HG02571 (cell line): ENCODE measurements around the gene TLCD1.

Experiments
- ATAC-seq: cut with Tn5 transposase; IDR thresholded peaks from one replicate; pipeline ENCODE4 v1.9.1; 2021; ENCODE audit warnings: mild to moderate bottlenecking, moderate library complexity; ENCODE audit not compliant: unreplicated experiment

The TLCD1 gene

DNA sequence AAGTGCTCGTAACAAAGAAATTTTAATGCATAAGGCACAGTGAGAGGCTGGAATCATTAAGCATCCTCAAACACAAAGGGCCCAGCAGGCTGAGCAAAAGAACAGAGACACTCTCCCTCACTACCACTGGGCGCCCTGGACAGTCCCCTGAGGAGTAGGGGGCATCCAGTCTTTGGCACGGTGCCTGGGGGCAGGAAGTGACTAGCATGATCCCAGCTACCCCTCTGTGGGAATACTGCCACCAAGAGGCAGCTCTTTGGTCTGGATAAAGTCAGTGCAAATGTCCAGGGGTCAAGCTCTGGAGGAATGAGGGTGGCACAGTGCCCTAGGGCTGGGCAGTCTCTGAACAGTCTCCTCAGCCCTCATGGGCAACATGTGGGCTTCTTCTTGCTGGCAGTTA, 11.8 kb downstream of the TLCD1 start:
- ATAC-seq, result no peak

DNA sequence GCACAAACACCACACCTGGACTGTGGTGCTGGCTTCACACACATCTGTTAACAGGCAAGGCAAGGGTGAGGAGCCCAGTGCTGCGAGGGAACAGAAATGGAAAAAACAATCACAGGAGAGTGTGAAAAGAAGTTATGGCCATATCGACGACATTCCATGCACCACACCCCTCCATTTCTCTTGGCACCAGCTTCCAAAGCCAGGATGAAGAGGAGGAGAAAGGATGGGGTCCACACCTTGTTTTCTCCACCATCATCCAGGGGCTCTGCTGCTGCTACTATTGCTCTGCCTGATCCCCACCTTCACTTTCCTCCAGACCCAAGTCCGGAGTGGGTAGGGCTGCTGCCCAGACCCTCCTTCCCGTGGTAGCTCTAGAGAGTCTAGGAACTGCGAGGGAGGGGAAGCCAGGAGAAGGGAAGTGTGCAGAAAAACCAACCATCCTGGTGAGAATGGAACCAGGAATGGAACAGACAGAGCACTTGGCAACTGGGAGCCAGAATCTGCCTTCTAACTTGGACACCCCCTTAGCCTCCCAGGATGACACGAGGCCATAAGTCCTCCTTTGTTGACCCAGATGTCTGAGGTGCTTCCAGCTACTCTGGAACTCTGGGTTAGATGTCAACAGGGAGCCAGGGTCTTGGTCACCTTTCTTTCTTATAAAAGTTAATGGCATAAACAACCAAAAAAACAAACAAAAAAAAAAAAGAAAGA, 13.2 kb downstream of the TLCD1 start:
- ATAC-seq, result no peak

DNA sequence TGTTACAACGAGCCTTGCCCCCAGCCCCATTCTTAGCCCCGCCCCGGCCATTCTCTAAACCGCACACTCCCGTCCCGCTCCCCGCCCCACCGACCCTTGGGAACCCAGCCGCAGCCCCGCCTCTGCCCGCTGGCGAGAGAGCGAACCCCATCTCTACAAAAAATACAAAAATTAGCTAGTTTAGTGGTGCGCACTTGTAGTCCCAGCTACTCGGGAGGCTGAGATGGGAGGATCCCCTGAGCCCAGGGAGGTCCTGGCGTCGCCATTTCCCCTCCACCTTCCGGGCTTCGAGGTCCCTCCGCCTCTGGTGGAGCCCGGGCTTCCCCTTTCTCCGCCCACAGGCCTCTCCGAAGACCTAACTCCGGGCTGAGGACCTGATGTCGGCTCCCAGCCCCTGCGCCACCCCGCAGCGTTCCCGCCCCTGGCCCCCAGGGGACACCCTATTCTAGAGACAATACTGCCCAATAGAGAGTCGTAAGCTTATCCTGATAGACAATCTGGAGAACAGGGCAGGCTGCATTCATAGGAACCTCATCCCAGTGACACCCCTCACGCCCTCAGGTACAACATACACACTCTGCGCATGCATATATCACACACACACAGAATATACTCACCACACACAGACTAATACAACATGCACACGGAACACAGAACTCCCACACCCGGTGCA, 13.9 kb downstream of the TLCD1 start:
- ATAC-seq, result peak; percentile 38

DNA sequence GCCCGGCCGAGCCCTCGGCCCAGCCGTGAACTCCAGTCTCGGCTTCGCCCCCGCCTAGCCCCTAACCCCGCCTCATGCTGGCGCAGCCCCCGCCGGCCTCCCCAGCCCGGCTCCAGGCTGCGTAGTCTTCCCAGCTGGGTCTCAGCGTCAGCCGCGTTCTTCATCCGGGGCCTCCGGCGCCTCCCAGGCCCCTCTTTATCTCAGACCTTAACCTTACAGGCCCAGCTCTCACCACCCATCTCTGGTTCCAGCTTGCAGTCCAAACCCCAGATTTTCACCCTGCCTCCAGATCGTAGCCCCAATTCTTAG, 14.4 kb downstream of the TLCD1 start, which contains the start of gene PROCA1:
TSS of gene PROCA1 (minus strand) at position 166 of the 309 bp plus-strand sequence. CDS start 228 bp downstream, outside the sequence.
- ATAC-seq, result peak; percentile 20

DNA sequence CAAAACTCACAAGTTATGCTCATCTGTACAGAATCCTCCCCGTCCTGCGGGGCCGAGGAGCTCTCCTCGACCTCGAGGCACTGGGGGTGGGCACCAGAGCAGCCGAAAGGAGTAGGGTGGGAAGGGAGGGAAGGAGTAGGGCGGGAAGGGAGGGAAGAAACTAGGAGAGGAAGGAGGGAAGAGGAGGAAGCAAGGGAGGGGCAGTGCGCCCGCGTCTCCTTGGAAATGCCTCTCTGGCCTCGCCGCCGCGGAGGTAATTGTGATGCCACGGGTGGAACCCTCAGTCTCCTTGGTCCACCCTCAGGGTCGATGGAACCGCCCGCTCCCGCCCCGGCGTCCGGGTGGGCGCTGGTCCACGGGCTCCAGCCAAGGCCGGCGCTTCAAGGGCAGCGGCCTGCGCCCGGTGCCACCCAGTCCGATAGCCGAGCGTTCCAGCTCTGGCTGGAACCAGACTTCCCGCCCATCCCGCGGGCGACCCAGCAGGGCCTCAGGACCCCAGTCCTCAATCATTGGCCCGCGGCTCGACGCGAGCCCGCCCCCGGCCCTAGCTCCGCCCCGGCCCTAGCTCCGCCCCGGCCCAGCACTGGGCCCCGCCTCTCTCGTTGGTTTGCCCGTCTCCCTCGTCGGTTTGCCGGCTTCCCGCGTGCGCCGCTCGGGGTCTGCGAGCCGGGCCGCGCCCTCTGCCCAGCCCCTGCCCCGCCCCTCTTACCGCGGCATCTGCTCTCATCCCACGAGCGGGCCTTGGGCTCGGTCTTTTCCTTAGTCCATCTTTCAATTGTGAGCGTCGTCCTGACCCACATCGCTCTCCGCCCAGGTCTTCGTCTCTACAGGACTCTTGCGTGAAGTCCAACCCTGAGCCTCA, 14.9 kb downstream of the TLCD1 start:
- peak; percentile 71 for ATAC-seq

DNA sequence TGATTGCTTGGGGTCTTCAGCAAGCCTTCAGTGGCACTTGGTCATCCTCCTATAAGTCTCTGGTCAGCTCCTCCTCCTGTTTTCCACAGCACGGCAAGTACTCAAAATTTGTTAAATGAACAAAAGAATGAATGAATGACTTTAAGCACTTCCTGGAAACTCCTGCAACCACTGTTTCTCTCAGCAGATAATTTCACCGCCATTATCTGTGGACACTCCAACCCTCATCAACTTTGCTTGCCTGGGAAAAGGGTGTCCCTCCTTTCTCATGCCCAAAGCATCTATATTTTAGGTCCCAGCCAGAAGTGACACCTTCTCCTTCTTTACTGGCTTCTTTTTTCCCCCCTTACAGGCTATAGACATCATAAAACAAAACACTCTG, 18.7 kb downstream of the TLCD1 start:
- ATAC-seq, result no peak

DNA sequence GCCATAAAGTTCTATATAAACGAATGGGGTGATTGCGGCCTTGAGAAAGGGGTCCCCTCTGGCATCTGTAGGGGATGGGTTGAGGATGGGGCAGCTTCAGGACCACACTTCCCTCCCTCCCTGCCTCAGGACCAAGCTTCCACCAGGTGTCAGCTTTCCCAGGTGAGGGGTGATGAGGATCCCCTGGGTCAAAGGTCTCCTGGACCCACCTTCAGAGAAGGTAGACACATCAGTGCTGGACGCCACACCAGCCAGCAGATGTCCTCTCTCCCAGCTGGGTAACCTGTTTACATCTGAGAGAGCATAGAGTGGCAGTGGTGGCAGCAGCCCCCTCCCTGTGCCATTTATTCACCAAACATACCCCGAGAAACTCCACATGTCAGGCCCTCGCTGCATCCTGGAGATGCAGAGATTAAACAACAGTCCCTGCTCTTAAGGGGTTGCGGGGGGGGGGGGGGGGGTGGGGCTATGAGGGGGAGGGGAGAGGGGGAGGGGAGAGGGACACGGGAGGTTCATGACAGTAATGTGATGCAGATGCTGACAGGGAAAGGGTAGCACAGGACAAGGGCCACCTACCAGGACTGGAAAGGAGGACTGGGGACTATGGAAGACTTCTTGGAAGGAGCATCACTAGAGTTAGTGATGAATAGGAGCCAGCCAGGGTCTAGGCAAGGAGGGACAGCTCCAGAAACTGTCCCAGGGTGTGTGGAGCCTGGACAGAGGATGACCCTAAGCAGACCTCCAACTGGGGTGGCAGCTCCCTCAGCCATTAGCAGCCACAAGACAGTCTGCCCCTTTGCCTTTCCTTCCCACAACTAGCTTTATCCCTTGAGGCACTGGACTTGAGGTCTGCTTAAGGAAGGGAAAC, 19.3 kb downstream of the TLCD1 start:
- no peak for ATAC-seq

DNA sequence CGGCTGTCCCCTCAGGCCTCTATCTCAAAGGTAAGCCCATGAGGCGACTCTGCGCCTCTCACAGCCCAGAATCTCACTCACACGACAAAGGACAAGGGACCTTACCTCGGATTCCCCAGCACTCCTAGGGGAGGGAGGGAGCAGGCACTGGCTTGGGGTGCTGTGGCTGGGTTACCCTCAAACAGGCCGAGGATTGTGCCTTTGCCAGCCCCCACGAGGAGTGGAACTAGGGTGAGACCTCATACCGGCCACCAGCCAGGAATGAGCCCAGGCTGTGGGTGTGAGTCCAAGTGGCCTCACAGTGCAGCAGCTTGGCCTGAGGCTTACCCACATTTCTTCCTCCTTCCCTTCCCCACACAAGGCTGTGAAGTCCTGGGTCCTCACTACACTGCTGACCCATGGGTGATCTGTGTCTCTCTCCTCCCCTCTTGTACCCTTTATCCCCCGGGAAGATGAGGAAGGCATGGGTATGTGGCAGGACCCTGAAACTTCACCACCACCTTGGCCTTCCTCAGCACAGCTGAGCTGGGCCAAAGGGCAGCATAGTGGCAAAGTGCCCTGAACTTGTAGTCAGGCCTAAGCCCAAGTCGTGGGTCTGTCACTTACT, 20.2 kb downstream of the TLCD1 start:
- ATAC-seq, result no peak

DNA sequence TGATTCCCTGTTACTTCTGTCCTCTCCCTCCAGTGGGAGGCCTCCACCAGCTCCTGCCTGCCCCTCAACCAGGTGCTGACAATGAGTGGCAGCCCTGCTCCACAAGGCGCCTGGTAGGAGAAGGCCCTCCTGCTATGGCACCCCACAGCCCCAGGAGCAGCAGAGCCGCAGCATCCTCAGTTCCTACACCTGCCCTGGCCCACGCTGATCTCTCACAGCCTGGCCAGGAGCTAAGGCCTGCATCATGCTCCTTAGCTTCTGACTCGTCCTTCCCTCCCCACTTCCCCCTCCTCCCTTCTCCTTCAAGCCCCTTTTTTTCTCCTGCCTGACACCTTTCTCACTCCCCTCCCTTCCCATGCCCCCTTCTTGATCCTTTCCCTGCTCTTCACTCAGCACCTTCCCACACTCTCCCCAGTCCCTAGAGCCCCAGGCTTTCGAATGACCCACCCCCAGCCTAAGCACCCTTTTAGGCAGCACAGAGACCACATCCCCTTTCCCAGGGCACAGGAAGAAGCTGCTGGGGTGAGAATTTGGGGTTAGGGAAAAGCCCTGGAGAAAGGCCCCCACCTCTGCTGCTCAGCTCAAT, 20.9 kb downstream of the TLCD1 start:
- ATAC-seq, result no peak

DNA sequence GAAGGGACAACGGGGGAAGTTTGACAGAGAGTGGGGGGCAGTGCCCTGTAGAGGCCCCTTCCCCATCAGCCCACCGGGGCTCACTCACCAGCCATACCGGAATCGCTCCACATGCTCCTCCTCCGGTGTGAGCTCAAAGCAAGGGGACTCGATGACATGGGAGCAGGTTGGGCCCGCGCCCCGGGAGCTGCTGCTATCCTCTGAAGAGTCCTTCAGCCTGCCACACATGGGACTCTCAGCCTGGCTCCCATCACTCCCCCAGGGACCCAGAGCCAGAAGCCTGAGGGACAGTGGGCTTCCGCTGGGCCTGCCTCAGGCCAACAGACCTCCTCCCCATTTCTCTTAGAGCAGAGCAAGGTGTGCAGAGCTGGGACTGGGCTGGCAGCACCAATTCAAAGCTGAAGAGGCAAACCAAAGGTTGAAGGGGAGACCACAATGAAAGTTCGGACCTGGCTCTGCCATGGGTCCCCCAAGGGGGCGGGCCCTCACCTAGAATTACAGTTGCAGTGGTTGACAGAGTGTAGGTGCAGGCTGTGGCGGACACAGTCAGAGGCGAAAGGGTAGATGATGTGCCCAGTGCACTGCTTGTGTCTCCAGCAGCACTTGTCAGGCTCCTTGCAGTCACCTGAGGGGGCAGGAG, 21.7 kb downstream of the TLCD1 start:
- ATAC-seq, result no peak

DNA sequence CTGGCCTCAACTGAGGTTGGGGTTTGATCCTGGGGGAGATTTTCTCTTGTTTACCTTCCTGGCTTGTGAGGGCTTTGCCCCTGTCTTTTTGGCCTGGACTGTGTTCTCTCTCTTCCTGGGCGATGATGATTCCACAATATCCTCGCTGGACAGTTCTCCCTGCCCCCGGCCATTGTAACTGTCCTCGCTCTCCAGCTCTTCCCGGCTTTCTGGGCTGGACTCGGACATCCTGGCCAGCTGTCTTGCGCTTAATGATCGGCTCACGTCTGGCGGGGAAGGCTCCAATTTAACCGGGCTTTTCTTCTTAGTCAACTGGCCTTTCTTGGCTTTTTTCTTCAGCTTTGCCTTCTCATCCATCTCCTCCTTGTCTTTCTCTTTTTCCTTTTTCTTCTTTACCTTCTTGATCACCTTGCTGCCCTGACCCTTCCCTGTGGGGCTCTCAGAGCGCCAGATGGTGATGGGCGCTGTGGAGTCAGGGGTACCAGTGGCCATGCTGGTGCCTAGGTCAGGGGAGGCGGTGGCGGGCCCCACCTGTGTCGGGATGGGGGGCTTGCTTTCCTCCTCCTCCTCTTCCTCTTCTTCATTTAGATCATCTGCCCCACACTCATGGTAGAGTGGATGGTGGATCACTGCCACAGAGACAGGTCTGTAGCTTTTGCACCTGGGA, 22.3 kb downstream of the TLCD1 start:
- ATAC-seq, result no peak

DNA sequence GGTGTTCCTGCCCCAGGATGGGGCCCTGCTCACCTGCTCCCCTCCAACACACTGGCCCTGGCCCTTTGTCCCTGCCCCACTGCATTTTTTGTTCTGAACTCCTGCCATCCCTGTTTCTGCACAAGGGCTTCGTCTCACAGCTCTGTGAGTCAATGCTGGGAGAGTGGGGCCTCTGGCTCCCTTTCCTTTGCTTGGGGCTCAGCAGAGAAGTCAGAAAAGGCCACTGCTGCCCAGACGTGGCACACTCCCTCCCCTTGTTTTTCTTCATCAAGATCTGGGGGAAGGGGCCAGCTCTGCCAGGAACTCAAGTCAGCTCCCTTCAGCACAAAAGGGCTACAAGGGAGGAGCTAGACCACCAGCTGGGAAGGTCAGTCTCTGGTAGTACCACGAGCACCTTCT, 23.3 kb downstream of the TLCD1 start:
- ATAC-seq, result no peak

DNA sequence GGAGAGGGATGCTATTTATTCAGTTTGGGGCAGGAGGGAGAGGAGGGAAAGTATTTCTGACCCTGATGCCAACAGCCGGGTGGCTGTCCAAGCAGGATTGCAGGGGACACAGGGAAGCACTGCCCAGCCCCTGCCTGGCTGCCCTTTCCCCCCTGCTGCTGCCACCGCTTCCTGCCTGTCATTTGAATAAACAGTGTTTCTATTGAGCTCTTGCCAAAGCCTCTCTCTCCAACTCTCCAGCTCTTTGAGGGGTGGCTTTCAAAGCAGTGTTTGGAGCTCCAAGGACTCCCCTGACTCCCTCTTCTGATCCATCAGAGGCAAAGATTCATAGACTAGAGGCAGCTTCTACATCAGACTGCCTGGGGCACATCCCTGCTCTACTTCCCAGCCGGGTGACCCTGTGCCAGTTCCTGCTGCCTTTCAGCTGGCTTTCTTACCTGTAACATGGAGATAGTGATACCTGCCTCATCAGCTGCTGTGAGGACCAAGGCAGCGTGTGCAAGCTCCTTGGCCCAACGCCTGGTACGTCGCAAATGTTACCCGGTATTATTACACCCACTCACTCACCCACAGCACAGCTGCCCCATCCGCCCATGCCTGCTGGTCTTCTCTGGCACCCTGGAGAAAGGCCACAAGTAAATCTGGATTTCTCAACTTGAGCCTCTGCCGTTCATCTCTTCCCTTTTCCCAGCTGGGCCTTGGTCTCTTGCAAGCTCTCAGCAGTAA, 23.8 kb downstream of the TLCD1 start:
- ATAC-seq, result no peak

DNA sequence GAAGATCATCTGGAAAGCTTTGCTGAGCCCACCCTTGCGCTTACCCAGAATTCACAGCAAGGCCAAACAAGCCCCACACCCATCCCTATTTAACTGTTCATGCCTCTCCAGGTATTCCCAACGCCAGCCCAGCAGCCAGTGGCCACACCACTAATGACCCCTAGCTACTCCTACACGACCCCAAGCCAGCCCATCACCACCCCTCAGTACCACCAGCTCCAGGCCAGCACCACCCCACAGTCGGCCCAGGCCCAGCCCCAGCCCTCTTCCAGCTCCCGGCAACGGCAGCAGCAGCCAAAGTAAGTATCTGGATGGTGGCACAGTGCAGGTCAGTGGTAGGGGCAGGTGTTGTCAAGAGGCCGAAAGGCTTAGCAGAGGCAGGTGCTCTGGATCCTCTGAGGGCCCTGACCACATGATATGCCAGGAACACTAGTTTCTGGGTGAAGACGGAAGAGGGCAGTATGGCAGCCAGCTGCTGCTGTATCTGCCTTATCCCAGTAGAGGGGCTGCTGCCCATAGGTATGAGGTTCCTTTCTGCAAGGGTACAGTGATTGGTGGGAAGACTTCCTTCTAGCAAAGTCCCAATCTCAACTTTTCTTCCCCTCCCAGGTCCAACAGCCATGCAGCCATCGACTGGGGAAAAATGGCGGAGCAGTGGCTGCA, 25.1 kb downstream of the TLCD1 start:
- ATAC-seq, result no peak

DNA sequence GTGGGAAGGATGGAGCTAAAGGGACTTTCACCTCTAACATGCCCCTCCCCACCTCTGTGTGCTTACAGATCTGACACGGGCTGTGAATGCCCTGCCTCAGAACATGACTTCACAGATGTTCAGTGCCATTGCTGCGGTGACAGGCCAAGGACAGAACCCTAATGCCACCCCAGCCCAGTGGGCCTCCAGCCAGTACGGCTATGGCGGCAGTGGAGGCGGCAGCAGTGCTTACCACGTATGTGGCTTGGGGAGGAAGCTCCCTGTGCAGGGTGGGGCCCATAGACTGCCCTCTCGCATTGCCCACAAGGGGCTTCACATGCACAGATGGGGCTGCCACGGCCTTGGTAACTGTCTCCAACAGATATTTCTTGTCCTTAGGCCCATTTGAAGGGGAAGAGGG, 25.8 kb downstream of the TLCD1 start:
- no peak for ATAC-seq

DNA sequence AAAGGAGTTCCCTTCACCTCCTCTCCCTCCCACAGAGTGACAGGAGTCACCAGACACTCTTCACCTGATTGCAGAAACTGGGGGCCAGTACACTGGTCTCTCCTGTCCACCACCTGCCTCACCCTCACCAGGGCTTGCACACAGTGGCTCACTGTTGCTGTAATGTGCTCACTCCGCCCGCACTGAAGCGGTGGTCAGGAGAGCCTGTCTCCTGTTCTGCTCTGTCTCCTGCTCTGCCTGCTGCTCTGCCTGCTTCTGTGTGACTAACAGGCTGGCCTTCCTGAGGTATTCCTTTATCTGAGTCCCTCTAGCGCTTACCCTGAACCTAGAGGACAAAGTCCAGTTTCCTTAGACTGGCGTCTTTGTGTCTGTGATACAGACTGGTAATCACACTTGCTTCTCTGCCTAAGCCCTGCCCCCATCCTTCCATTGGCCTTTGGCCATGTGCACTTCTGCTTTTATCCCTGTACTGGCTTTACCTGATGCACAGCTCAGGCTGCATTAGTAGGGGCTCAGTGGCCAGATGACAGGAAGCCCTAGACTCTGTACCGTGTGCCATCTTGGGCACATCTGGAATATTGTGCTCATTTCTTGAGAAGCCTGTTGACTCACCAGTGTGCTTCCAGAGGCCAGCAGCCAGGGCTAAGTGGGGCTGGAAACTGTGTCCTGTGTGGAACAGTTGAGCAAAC, 27.6 kb downstream of the TLCD1 start:
- no peak for ATAC-seq

DNA sequence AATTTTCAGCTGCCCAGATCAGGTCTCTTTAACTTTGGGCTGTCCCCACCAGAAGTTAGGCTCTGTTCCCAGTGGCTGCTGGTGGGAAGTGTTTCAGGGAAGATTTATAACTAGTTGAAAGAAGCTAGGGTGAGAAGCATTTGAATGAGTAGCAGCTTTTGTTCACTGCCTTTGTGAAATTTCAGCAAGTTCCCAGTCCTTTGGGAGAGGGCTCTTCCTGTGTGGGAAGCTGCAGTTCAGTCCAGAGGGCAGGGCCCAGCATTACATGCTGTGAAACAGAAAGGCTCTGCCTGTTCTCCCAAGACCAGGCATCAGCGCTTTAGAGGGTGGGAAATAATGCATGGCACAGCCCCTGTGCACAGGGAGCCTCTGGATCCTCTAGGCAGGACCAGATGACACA, 32.2 kb downstream of the TLCD1 start:
- no peak for ATAC-seq
